Endothelial cell of umbilical vein (primary cell): ENCODE data around the gene NPB. TPM values are rescaled to one million over a fixed set of nuclear protein-coding genes. Genes with fewer than 3 reads are reported as not detected.

Source experiments
- BruUV-seq: library from RNA; stranded (reverse); fragments of 400-500 nt; replicated peaks from 2 replicates; lab custom pipeline; 2021; lab: Mats Ljungman, UMichigan
- CTCF ChIA-PET: fragments of 300-600, 350-600 bp; sonication (Branson Sonifier 250); formaldehyde crosslinking; loops from one replicate; lab custom pipeline; 2021; ENCODE audit warnings: antibody characterized with exemption, inconsistent platforms; lab: Charles Lee
- POLR2A ChIA-PET: fragments of 300-600, 350-600 bp; sonication (Branson Sonifier 250); formaldehyde crosslinking; loops from one replicate; lab custom pipeline; 2021; ENCODE audit warnings: antibody characterized with exemption, inconsistent platforms; lab: Charles Lee
- DNase-seq: peaks from one replicate; pipeline ENCODE4 v3.0.0-alpha.2; 2011; ENCODE audit warnings: low read depth, low spot score
- FAIRE-seq: peaks from 2 replicates; lab custom pipeline; 2011; peaks lifted over from hg19 to GRCh38; lab: Jason Lieb, UNC
- H2AFZ ChIP-seq: 2 replicates; pipeline ENCODE4 v1.6.0; 2012; ENCODE audit warnings: low read depth, low read length, control low read depth, inconsistent platforms
- H3K27ac ChIP-seq: 2 replicates; pipeline ENCODE4 v1.5.1; 2011; ENCODE audit warnings: low read depth, mild to moderate bottlenecking, control low read depth, low read length, moderate library complexity; ENCODE audit not compliant: insufficient read depth
- H3K27me3 ChIP-seq, 2 experiments: 2 replicates each; pipeline versions ENCODE4 v1.6.0 to v1.6.1; 2011; ENCODE audit warnings: low read length in 2 of 2, mixed read lengths in 1 of 2; ENCODE audit not compliant: control insufficient read depth in 2 of 2, insufficient read depth in 2 of 2
- H3K36me3 ChIP-seq, 2 experiments: 2 replicates in 1 of 2; 3 replicates in 1 of 2; pipeline ENCODE4 v1.5.1; 2011; ENCODE audit warnings: low read length in 2 of 2, mild to moderate bottlenecking in 1 of 2, moderate library complexity in 1 of 2; ENCODE audit not compliant: control insufficient read depth in 2 of 2, insufficient read depth in 2 of 2; ENCODE audit errors: extremely low read depth in 1 of 2
- H3K4me1 ChIP-seq: 3 replicates; pipeline ENCODE4 v1.5.1; 2011; ENCODE audit warnings: mild to moderate bottlenecking, low read length; ENCODE audit not compliant: control insufficient read depth, insufficient read depth; ENCODE audit errors: extremely low read depth
- H3K4me2 ChIP-seq: 2 replicates; pipeline ENCODE4 v1.6.1; 2011; ENCODE audit warnings: low read length, control low read depth, mixed read lengths; ENCODE audit not compliant: insufficient read depth
- H3K4me3 ChIP-seq, 3 experiments: fragments of 200-600 bp in 1 of 3; sonication (generic), shearing (Covaris generic) in 1 of 3; replicated peaks in 1 of 3; 2 replicates each; pipeline ENCODE4 v1.5.1; 2011 to 2016; ENCODE audit warnings: control low read depth in 3 of 3, low read length in 3 of 3, mild to moderate bottlenecking in 2 of 3, inconsistent platforms in 1 of 3, low read depth in 1 of 3, moderate library complexity in 1 of 3; ENCODE audit not compliant: insufficient read depth in 1 of 3
- H3K79me2 ChIP-seq: 2 replicates; pipeline ENCODE4 v1.6.0; 2012; ENCODE audit warnings: low read length, inconsistent platforms; ENCODE audit not compliant: control insufficient read depth, insufficient read depth
- H3K9ac ChIP-seq: replicated peaks from 2 replicates; pipeline ENCODE3; 2011; ENCODE audit warnings: low read length, control low read depth; ENCODE audit not compliant: insufficient read depth; ENCODE audit errors: extremely low read depth
- H3K9me1 ChIP-seq: replicated peaks from 3 replicates; pipeline ENCODE4 v1.6.0; 2011; ENCODE audit warnings: mild to moderate bottlenecking, low read length; ENCODE audit not compliant: control insufficient read depth, insufficient read depth; ENCODE audit errors: extremely low read depth
- H3K9me3 ChIP-seq: replicated peaks from 2 replicates; pipeline ENCODE4 v1.5.1; 2012; ENCODE audit warnings: low read length, inconsistent platforms; ENCODE audit not compliant: control insufficient read depth, insufficient read depth
- H4K20me1 ChIP-seq: replicated peaks from 2 replicates; pipeline ENCODE3; 2011; ENCODE audit warnings: mild to moderate bottlenecking, low read length; ENCODE audit not compliant: control insufficient read depth, insufficient read depth; ENCODE audit errors: extremely low read depth
- EZH2 ChIP-seq: IDR thresholded peaks from 2 replicates; pipeline ENCODE4 v1.6.1; 2012; ENCODE audit warnings: borderline replicate concordance, low read depth, mild to moderate bottlenecking, moderate library complexity, low read length, inconsistent platforms; ENCODE audit not compliant: severe bottlenecking
- FOS ChIP-seq: IDR thresholded peaks from 2 replicates; pipeline ENCODE4 v1.6.1; 2011; ENCODE audit warnings: mild to moderate bottlenecking, low read length, moderate library complexity, borderline replicate concordance; ENCODE audit not compliant: insufficient read depth
- GATA2 ChIP-seq: IDR thresholded peaks from 2 replicates; pipeline ENCODE4 v1.7.0; 2011; ENCODE audit warnings: low read depth, mild to moderate bottlenecking, moderate library complexity, mixed read lengths, low read length; ENCODE audit not compliant: insufficient read length, insufficient read depth
- JUN ChIP-seq: IDR thresholded peaks from 2 replicates; pipeline ENCODE4 v1.6.1; 2011; ENCODE audit warnings: borderline replicate concordance, low read depth; ENCODE audit not compliant: insufficient read length, insufficient read depth
- MYC ChIP-seq: IDR thresholded peaks from one replicate; pipeline ENCODE4 v1.6.1; 2011; ENCODE audit warnings: mild to moderate bottlenecking, low read depth, low read length
- POLR2A ChIP-seq: IDR thresholded peaks from 2 replicates; pipeline ENCODE4 v1.6.1; 2012; ENCODE audit warnings: low read depth, mild to moderate bottlenecking, control low read depth, low read length
- POLR2AphosphoS5 ChIP-seq: IDR thresholded peaks from 2 replicates; pipeline ENCODE4 v1.6.1; 2012; ENCODE audit warnings: low read depth, mild to moderate bottlenecking, control low read depth, low read length, moderate library complexity; ENCODE audit not compliant: insufficient read depth
- dilution Hi-C: fragments of 300-500 bp; cut with MboI; formaldehyde crosslinking; loops from one replicate; pipeline ENCODE4 v1.15.0; 2019; ENCODE audit warnings: low sequenced_read_pairs; ENCODE audit not compliant: extremely low pct_ligation_motif_present
- intact Hi-C: fragments of 100-400 bp; cut with micrococcal nuclease; formaldehyde crosslinking; loops from one replicate; pipeline ENCODE4 v1.10.0; 2022
- polyA plus RNA-seq, 4 experiments: library from polyadenylated mRNA; depleted of rRNA in 3 of 4; stranded (reverse) in 3 of 4; unstranded in 1 of 4; fragments of >200 nt; gene quantifications; 2 replicates each; pipeline versions ENCODE4 v1.2.1 to v1.2.3, GENCODE V29; 2011 to 2012; ENCODE audit warnings: missing spikeins in 1 of 4
- total RNA-seq: library from RNA; stranded (reverse); gene quantifications from 2 replicates; pipeline ENCODE4 v1.2.3, GENCODE V29; 2021
- TF ChIP-seq, protein P1 (sequence below): IDR thresholded peaks from 2 replicates; pipeline ENCODE4 v1.6.1; 2011; ENCODE audit not compliant: insufficient read depth, insufficient read length
- TF ChIP-seq, protein P2 (sequence below), 2 donors: IDR thresholded peaks; 1 replicate in 1 of 2; 2 replicates in 1 of 2; pipeline ENCODE4 v1.5.1; 2011; ENCODE audit warnings: low read length in 2 of 2, mild to moderate bottlenecking in 2 of 2, moderate library complexity in 2 of 2, control low read depth in 1 of 2, inconsistent platforms in 1 of 2, low read depth in 1 of 2; ENCODE audit not compliant: insufficient read depth in 1 of 2; ENCODE audit errors: extremely low read depth in 1 of 2

The NPB gene
- total and polyA plus RNA-seq, 2 donors (not counting 3 experiments of a cell fraction or from before 2014, with no cell fraction given), result 0.33 to 0.42 TPM

GRCh38 chr17:81941484-81942166, 39.6 kb downstream of the NPB start:
- POLR2A ChIA-PET, result no interaction called here
- Histone ChIP-seq H3K36me3 (no peaks in the 10 kb centered on the region), H3K9me3 (no peaks in the 10 kb centered on the region), H3K79me2 (peaks cover 2% of the 10 kb centered on the region), H2AFZ (no peak overlapping the region), H3K4me2 (no peak overlapping the region), H3K4me3 (no peak overlapping the region), H3K4me1 (no peaks in the 10 kb centered on the region), H3K27me3 (peaks cover 0 to 7% of the 10 kb centered on the region in 2 experiments), H3K9ac (no peak overlapping the region), H3K27ac (no peak overlapping the region), H3K9me1 (no peaks in the 10 kb centered on the region), H4K20me1 (no peaks in the 10 kb centered on the region)
- no peak for FAIRE-seq
- no peak for DNase-seq
- no TSS peak for BruUV-seq
- TF ChIP-seq, protein P1, sequence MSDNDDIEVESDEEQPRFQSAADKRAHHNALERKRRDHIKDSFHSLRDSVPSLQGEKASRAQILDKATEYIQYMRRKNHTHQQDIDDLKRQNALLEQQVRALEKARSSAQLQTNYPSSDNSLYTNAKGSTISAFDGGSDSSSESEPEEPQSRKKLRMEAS, result no peak
- no peak for TF ChIP-seq POLR2A
- TF ChIP-seq, protein P2, sequence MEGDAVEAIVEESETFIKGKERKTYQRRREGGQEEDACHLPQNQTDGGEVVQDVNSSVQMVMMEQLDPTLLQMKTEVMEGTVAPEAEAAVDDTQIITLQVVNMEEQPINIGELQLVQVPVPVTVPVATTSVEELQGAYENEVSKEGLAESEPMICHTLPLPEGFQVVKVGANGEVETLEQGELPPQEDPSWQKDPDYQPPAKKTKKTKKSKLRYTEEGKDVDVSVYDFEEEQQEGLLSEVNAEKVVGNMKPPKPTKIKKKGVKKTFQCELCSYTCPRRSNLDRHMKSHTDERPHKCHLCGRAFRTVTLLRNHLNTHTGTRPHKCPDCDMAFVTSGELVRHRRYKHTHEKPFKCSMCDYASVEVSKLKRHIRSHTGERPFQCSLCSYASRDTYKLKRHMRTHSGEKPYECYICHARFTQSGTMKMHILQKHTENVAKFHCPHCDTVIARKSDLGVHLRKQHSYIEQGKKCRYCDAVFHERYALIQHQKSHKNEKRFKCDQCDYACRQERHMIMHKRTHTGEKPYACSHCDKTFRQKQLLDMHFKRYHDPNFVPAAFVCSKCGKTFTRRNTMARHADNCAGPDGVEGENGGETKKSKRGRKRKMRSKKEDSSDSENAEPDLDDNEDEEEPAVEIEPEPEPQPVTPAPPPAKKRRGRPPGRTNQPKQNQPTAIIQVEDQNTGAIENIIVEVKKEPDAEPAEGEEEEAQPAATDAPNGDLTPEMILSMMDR (IDR thresholded peaks at IDR 0.05; ENCODE audit: extremely low read depth in 1 of 2, insufficient read depth in 1 of 2, low read depth in 1 of 2, low read length in 2 of 2), result no peak
- TF ChIP-seq EZH2, result no peak
- no peak for TF ChIP-seq POLR2AphosphoS5
- TF ChIP-seq MYC, result no peak
- TF ChIP-seq GATA2, result no peak
- TF ChIP-seq FOS, result no peak
- TF ChIP-seq JUN, result no peak
- dilution Hi-C loops (no loop called here), intact Hi-C loops (no loop called here)
- CTCF ChIA-PET, result interaction anchor here (1.6 kb wide), 1 partner anchor 13 kb away, joined by 4 read pairs; no protein-coding TSS in a partner anchor
